Mesendoderm (in vitro differentiated cells): ENCODE results near the gene FILIP1L.

ENCODE experiments used
- DNase-seq: peaks from one replicate; pipeline ENCODE4 v3.0.0; 2013
- H2AK5ac ChIP-seq: 2 replicates; pipeline ENCODE4 v1.6.1; 2013; ENCODE audit warnings: low read length, inconsistent platforms
- H2BK120ac ChIP-seq: 2 replicates; pipeline ENCODE4 v1.6.1; 2013; ENCODE audit warnings: low read depth, mild to moderate bottlenecking, low read length, moderate library complexity, mixed read lengths
- H2BK15ac ChIP-seq: replicated peaks from 2 replicates; pipeline ENCODE4 v1.6.1; 2013; ENCODE audit warnings: low read depth, mild to moderate bottlenecking, moderate library complexity
- H2BK5ac ChIP-seq: 2 replicates; pipeline ENCODE4 v1.6.1; 2013; ENCODE audit warnings: low read length, inconsistent platforms
- H3K18ac ChIP-seq: 2 replicates; pipeline ENCODE4 v1.6.1; 2013; ENCODE audit warnings: mild to moderate bottlenecking, low read length, mixed read lengths
- H3K23ac ChIP-seq: one replicate; pipeline ENCODE4 v1.6.1; 2013; ENCODE audit warnings: low read length
- H3K27ac ChIP-seq: 2 replicates; pipeline ENCODE4 v1.5.1; 2013; ENCODE audit warnings: low read depth, mild to moderate bottlenecking, inconsistent platforms, low read length, moderate library complexity
- H3K27me3 ChIP-seq: 2 replicates; pipeline ENCODE4 v1.6.1; 2013; ENCODE audit warnings: low read length, control low read depth, mild to moderate bottlenecking, inconsistent platforms; ENCODE audit not compliant: insufficient read depth, poor library complexity
- H3K36me3 ChIP-seq: 2 replicates; pipeline ENCODE4 v1.6.1; 2013; ENCODE audit warnings: low read length, inconsistent platforms; ENCODE audit not compliant: control insufficient read depth, insufficient read depth
- H3K4ac ChIP-seq: one replicate; pipeline ENCODE4 v1.6.1; 2013; ENCODE audit warnings: low read depth, mild to moderate bottlenecking, low read length, moderate library complexity
- H3K4me1 ChIP-seq: 2 replicates; pipeline ENCODE4 v1.6.1; 2013; ENCODE audit warnings: low read depth, low read length, inconsistent platforms; ENCODE audit not compliant: control insufficient read depth
- H3K4me2 ChIP-seq: 2 replicates; pipeline ENCODE4 v1.6.1; 2013; ENCODE audit warnings: low read length
- H3K4me3 ChIP-seq: 2 replicates; pipeline ENCODE4 v1.5.1; 2013; ENCODE audit warnings: mild to moderate bottlenecking, low read length
- H3K56ac ChIP-seq: one replicate; pipeline ENCODE4 v1.6.1; 2013; ENCODE audit warnings: low read length
- H3K79me1 ChIP-seq: 2 replicates; pipeline ENCODE4 v1.6.1; 2013; ENCODE audit warnings: low read length, inconsistent platforms
- H3K79me2 ChIP-seq: 2 replicates; pipeline ENCODE4 v1.6.1; 2013; ENCODE audit warnings: mild to moderate bottlenecking, low read length; ENCODE audit not compliant: control insufficient read depth, insufficient read depth
- H3K9ac ChIP-seq: 2 replicates; pipeline ENCODE4 v1.6.1; 2013; ENCODE audit warnings: low read length, inconsistent platforms
- H4K5ac ChIP-seq: one replicate; pipeline ENCODE4 v1.6.1; 2013; ENCODE audit warnings: low read length
- H4K8ac ChIP-seq: one replicate; pipeline ENCODE4 v1.6.1; 2013; ENCODE audit warnings: low read depth, mild to moderate bottlenecking, control low read depth, low read length, moderate library complexity
- WGBS: extraction: QIAGEN DNeasy Blood & Tissue Kit; methylation state at CpG from one replicate; pipeline ENCODE4 v1.1.7; 2013; ENCODE audit warnings: low lambda C conversion rate, missing lambda C conversion rate; ENCODE audit not compliant: insufficient coverage; ENCODE audit errors: extremely low coverage; 5-methylcytosine and 5-hydroxymethylcytosine counted together

FILIP1L gene

DNA sequence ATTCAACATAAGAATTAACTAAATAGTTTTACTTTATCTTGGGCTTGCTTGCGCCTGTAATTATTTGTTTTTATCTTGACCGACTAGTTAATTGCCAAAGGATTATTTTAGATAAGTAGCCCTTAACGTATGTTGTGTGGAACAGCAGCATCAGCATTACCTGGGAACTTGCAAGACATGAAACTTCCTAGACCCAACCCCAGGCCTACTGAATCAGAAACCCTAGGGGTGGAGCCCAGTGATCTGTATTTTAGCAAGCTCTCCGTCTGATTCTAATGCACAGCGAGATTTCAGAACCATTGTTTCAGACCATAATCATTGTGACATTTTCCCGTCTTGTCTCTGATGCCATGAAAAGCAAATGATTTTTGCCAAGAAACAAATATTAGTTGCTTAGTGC is 31.1 kb downstream of the FILIP1L start:
- no peak overlapping the region for H3K23ac ChIP-seq
- H2BK5ac ChIP-seq: no peak overlapping the region
- no peaks in the 10 kb centered on the region for H3K79me2 ChIP-seq
- no peak overlapping the region for H3K18ac ChIP-seq
- no peak overlapping the region for H3K56ac ChIP-seq
- no CpG with 5 or more reads among the region's 6 CpGs for WGBS
- no peak overlapping the region for H4K8ac ChIP-seq
- no peak overlapping the region for H4K5ac ChIP-seq
- no peak overlapping the region for H3K4me2 ChIP-seq
- no peak overlapping the region for H3K9ac ChIP-seq
- H3K4ac ChIP-seq: no peak overlapping the region
- DNase-seq: no peak
- H3K4me1 ChIP-seq: no peaks in the 10 kb centered on the region
- no peaks in the 10 kb centered on the region for H3K79me1 ChIP-seq
- no peaks in the 10 kb centered on the region for H3K36me3 ChIP-seq
- H3K4me3 ChIP-seq: no peak overlapping the region
- H2BK120ac ChIP-seq: no peak overlapping the region
- no peak overlapping the region for H2BK15ac ChIP-seq
- no peak overlapping the region for H3K27ac ChIP-seq
- no peak overlapping the region for H2AK5ac ChIP-seq
- H3K27me3 ChIP-seq: no peaks in the 10 kb centered on the region

DNA sequence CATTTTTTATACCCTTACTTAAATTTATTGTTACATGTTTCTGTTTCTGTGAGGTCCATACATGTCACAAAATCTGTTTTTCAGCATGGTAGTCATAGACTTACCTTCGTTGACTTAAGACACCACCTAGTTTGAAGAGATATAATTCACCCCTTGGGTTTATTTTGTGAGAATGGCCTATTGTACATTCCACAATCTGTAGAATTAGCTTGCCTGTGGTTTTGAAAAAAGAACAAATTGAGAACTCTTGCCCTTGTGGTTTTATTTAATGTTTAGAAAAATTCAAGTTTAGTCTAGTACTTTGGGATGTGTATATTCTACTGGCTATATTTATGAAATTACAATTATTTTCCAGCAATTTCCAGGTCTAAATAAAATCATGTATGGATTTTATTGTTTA is 31.6 kb downstream of the FILIP1L start:
- no peak overlapping the region for H3K27ac ChIP-seq
- no peak overlapping the region for H2BK15ac ChIP-seq
- no peak overlapping the region for H3K4ac ChIP-seq
- no peak overlapping the region for H3K56ac ChIP-seq
- no peaks in the 10 kb centered on the region for H3K27me3 ChIP-seq
- H3K36me3 ChIP-seq: no peaks in the 10 kb centered on the region
- no peak overlapping the region for H3K23ac ChIP-seq
- DNase-seq: no peak
- no peak overlapping the region for H3K4me3 ChIP-seq
- no peak overlapping the region for H3K4me2 ChIP-seq
- no CpG with 5 or more reads among the region's 1 CpG for WGBS
- H2BK5ac ChIP-seq: no peak overlapping the region
- no peaks in the 10 kb centered on the region for H3K79me1 ChIP-seq
- H3K4me1 ChIP-seq: no peaks in the 10 kb centered on the region
- no peak overlapping the region for H3K18ac ChIP-seq
- no peak overlapping the region for H4K8ac ChIP-seq
- no peak overlapping the region for H4K5ac ChIP-seq
- no peaks in the 10 kb centered on the region for H3K79me2 ChIP-seq
- no peak overlapping the region for H2AK5ac ChIP-seq
- no peak overlapping the region for H3K9ac ChIP-seq
- H2BK120ac ChIP-seq: no peak overlapping the region

DNA sequence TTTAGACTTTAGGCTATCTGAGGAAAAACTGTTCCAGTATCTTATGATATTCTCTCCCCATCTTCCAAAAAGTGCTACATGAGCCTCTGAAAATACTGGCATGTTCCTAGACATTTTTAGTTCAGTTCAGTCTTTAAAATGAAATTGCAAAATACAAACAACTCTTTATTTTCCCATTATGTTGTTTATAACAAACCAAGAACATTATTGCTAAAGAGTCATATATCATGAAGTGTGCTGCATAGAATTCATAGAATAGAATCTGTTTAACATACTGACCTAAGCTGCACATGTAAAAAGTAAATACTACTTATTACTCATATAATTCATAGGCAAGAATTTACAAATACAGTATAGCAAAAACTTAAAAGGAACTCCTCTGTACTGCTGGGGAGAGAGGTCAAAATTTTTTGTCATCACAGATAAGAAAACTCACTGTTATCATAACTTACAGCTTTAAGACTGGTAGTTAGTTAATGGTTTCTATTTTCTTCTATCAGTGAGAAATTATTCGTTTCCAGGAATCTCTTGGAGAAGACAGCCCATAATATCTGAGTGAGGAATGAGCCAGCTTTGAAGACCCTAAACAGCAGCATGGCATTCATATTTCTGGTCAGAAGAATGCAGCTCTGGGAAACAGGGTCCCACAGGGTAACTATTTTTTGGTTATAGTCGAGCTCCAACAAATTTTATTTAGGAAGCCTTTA is 32.2 kb downstream of the FILIP1L start:
- Histone ChIP-seq H3K27ac (no peak overlapping the region), H2BK15ac (no peak overlapping the region), H3K23ac (no peak overlapping the region), H2BK5ac (no peak overlapping the region), H4K5ac (no peak overlapping the region), H3K36me3 (no peaks in the 10 kb centered on the region), H2AK5ac (no peak overlapping the region), H3K79me2 (no peaks in the 10 kb centered on the region), H4K8ac (no peak overlapping the region), H2BK120ac (no peak overlapping the region), H3K79me1 (no peaks in the 10 kb centered on the region), H3K4ac (no peak overlapping the region), H3K56ac (no peak overlapping the region), H3K4me1 (no peaks in the 10 kb centered on the region), H3K9ac (no peak overlapping the region), H3K18ac (no peak overlapping the region), H3K27me3 (no peaks in the 10 kb centered on the region), H3K4me2 (no peak overlapping the region), H3K4me3 (no peak overlapping the region)
- DNase-seq: no peak
- no CpG with 5 or more reads among the region's 2 CpGs for WGBS

DNA sequence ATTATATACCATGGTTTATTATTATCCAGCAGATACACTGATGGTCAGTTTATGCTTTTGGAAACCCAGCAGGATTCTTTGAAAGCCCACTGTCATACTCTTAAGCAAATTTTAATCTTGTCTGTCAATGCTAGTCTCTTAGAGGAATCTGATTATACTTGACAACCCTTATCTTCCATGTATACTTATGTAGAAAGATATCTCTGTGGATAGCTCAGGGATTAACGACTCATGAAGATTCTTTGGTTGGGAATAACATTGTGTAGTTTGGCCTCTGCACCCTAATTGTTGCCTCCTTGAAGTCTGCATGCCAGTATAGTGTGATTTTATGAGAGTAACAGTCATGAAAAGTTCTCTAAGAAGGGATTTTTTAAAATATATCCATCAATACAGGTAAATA is 33.0 kb downstream of the FILIP1L start:
- Histone ChIP-seq H3K27ac (no peak overlapping the region), H2AK5ac (no peak overlapping the region), H2BK5ac (no peak overlapping the region), H3K56ac (no peak overlapping the region), H4K8ac (no peak overlapping the region), H3K23ac (no peak overlapping the region), H3K4me2 (no peak overlapping the region), H3K9ac (no peak overlapping the region), H3K18ac (no peak overlapping the region), H2BK120ac (no peak overlapping the region), H3K4me3 (no peak overlapping the region), H3K79me2 (no peaks in the 10 kb centered on the region), H3K79me1 (no peaks in the 10 kb centered on the region), H2BK15ac (no peak overlapping the region), H4K5ac (no peak overlapping the region), H3K27me3 (no peaks in the 10 kb centered on the region), H3K4ac (no peak overlapping the region), H3K4me1 (peaks cover 2% of the 10 kb centered on the region), H3K36me3 (no peaks in the 10 kb centered on the region)
- DNase-seq: peak; percentile 29
- no CpG with 5 or more reads among the region's 1 CpG for WGBS

DNA sequence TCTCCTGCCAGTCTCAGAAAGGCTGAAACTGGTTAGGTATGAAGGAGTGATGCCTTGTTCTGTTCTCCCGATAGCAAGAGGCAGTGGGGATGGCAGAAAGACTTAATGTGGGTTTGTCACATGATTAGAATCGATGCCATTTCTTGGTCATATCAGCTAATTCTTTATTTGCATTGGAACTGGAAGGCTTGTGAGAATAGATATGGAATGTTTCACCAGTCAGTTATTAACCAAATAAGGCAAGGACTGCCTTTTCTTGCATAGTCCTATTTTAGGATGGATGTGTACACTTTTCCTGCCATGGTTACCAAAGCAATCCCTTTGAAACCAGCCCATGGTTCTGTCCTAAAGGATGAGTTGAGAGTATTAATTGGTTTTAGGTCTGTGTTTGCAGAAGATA is 33.7 kb downstream of the FILIP1L start:
- H4K8ac ChIP-seq: no peak overlapping the region
- H4K5ac ChIP-seq: no peak overlapping the region
- H2BK15ac ChIP-seq: peak overlapping the region; percentile 57
- H2AK5ac ChIP-seq: no peak overlapping the region
- H3K36me3 ChIP-seq: no peaks in the 10 kb centered on the region
- no peak overlapping the region for H3K27ac ChIP-seq
- H3K4me3 ChIP-seq: no peak overlapping the region
- H2BK120ac ChIP-seq: no peak overlapping the region
- no peak overlapping the region for H2BK5ac ChIP-seq
- no peaks in the 10 kb centered on the region for H3K79me2 ChIP-seq
- H3K4me2 ChIP-seq: no peak overlapping the region
- no peak for DNase-seq
- WGBS: no CpG with 5 or more reads among the region's 2 CpGs
- H3K79me1 ChIP-seq: no peaks in the 10 kb centered on the region
- H3K9ac ChIP-seq: no peak overlapping the region
- no peaks in the 10 kb centered on the region for H3K27me3 ChIP-seq
- no peak overlapping the region for H3K4ac ChIP-seq
- H3K23ac ChIP-seq: no peak overlapping the region
- H3K4me1 ChIP-seq: peaks cover 2% of the 10 kb centered on the region
- no peak overlapping the region for H3K56ac ChIP-seq
- H3K18ac ChIP-seq: no peak overlapping the region

DNA sequence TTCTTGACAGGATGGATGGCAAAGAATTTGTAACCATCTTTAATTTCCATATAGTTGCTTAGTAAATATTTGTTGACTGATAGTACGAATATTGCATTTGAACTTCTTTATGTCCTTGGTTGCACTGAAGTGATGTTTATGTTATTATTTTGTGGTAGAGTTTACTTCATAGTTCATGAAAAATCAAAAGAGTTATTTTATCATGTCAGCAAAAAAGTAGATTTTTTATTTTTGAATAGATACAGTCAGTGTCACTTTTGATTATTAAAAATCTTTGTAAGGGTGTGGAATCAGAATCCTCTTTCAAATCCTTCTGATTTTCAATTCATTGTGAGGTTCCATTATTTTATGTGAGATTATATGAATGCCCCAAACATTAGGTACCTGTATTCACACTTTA is 35.0 kb downstream of the FILIP1L start:
- H2BK120ac ChIP-seq: no peak overlapping the region
- no peak overlapping the region for H2BK5ac ChIP-seq
- no peak overlapping the region for H4K5ac ChIP-seq
- H3K79me1 ChIP-seq: no peaks in the 10 kb centered on the region
- H3K4me2 ChIP-seq: no peak overlapping the region
- H3K79me2 ChIP-seq: no peaks in the 10 kb centered on the region
- DNase-seq: no peak
- H3K9ac ChIP-seq: no peak overlapping the region
- no peak overlapping the region for H2AK5ac ChIP-seq
- H3K56ac ChIP-seq: no peak overlapping the region
- no peak overlapping the region for H3K4ac ChIP-seq
- H2BK15ac ChIP-seq: no peak overlapping the region
- no peaks in the 10 kb centered on the region for H3K27me3 ChIP-seq
- no peak overlapping the region for H3K4me3 ChIP-seq
- H3K4me1 ChIP-seq: peaks cover 2% of the 10 kb centered on the region
- no peak overlapping the region for H3K23ac ChIP-seq
- no peak overlapping the region for H4K8ac ChIP-seq
- H3K27ac ChIP-seq: no peak overlapping the region
- 100% methylated on average over 1 of the region's 1 CpG for WGBS
- no peaks in the 10 kb centered on the region for H3K36me3 ChIP-seq
- H3K18ac ChIP-seq: no peak overlapping the region
